ENCODE measurements around the gene HIGD1B. TPM values are rescaled to one million over a fixed set of nuclear protein-coding genes. Genes with fewer than 3 reads are reported as not detected.

HIGD1B gene
- not detected in 2 replicates for total RNA-seq

GRCh38 chr17:44847586-44847985 lies at the start of gene HIGD1B:
Gene HIGD1B (plus strand): TSS chr17:44847883. CDS start chr17:44848153, 270 bp downstream.

GRCh38 chr17:44829523-44830358 lies 17.9 kb upstream of the HIGD1B start, which contains the start of gene GJC1:
Gene GJC1 (minus strand): TSS chr17:44830287. CDS start chr17:44805817, 24,470 bp downstream.

GRCh38 chr17:44899074-44899782 lies 51.5 kb downstream of the HIGD1B start, which contains the start of gene EFTUD2:
Gene EFTUD2 (minus strand): TSS chr17:44899445. CDS start chr17:44894521, 4,924 bp downstream.

Other genes starting within 250 kb of the HIGD1B start
- gene MEIOC, start 191.4 kb upstream of the HIGD1B start, total RNA-seq: not detected in 2 replicates
- 38.2 and 40.8 TPM in 2 replicates for gene CCDC43, start 158.1 kb upstream of the HIGD1B start, total RNA-seq
- 3.4 and 4.4 TPM in 2 replicates for gene DBF4B, start 139.2 kb upstream of the HIGD1B start, total RNA-seq
- under 0.01 and 0.31 TPM in 2 replicates for gene ADAM11, start 88.9 kb upstream of the HIGD1B start, total RNA-seq
- gene GJC1, start 17.6 kb upstream of the HIGD1B start, total RNA-seq: 17.8 and 19.0 TPM in 2 replicates
- gene EFTUD2, start 51.6 kb downstream of the HIGD1B start, total RNA-seq: 87.9 and 100 TPM in 2 replicates
- 0.44 TPM in 1 of 2 replicates, not detected in the other for gene GFAP, start 67.6 kb downstream of the HIGD1B start, total RNA-seq
- gene KIF18B, start 99.9 kb downstream of the HIGD1B start, total RNA-seq: 1.7 and 2.6 TPM in 2 replicates
- 0.31 and 0.66 TPM in 2 replicates for gene C1QL1, start 120.4 kb downstream of the HIGD1B start, total RNA-seq
- gene DCAKD, start 203.7 kb downstream of the HIGD1B start, total RNA-seq: 19.0 and 22.5 TPM in 2 replicates
- gene NMT1, start 213.4 kb downstream of the HIGD1B start, total RNA-seq: 49.2 and 82.8 TPM in 2 replicates